ENCODE data around the gene C1QTNF12. TPM values are rescaled to one million over a fixed set of nuclear protein-coding genes. Genes with fewer than 3 reads are reported as not detected.
A peak's percentile ranks its signal among the peaks of the same experiment; 100 is the strongest.

The C1QTNF12 gene
- total RNA-seq, 6 experiments from 2014 or later = 0.40 to 4.0 (median 1.1) TPM; not detected in 1

- DNase-seq = no peak
- no peak for ATAC-seq
- Histone ChIP-seq H3K4me3 (no peak overlapping the region), H3K27me3 (no peaks in the 10 kb centered on the region), H3K4me1 (no peaks in the 10 kb centered on the region), H3K27ac (no peak overlapping the region), H3K36me3 (no peaks in the 10 kb centered on the region), H3K9me3 (no peaks in the 10 kb centered on the region)
- intact Hi-C loops (cut with DNase I) = loop anchor here (5.0 to 10.0 kb wide), 2 partner anchors 48 to 171 kb away; partner anchors contain the start of gene C1QTNF12 (in 1 of the 2)
- TF ChIP-seq CTCF (IDR thresholded peaks at IDR 0.05) (no peak), POLR2A (IDR thresholded peaks at IDR 0.05) (no peak)
- WGBS (ENCODE audit: insufficient coverage, low coverage, low lambda C conversion rate, missing lambda C conversion rate) = 40% methylated on average over 1 of the region's 18 CpGs
Measured at GRCh38 chr1:1292851-1293250, 46.3 kb upstream of the C1QTNF12 start.

GRCh38 chr1:1292442-1292779 lies 45.9 kb upstream of the C1QTNF12 start:
- Histone ChIP-seq H3K27ac (no peak overlapping the region), H3K27me3 (no peaks in the 10 kb centered on the region), H3K4me3 (no peak overlapping the region), H3K9me3 (no peaks in the 10 kb centered on the region), H3K36me3 (no peaks in the 10 kb centered on the region), H3K4me1 (no peaks in the 10 kb centered on the region)
- TF ChIP-seq POLR2A (IDR thresholded peaks at IDR 0.05) (no peak), CTCF (IDR thresholded peaks at IDR 0.05) (no peak)
- 100% methylated on average over 1 of the region's 9 CpGs for WGBS (ENCODE audit: insufficient coverage, low coverage, low lambda C conversion rate, missing lambda C conversion rate)
- intact Hi-C loops (cut with DNase I) = loop anchor here (5.0 to 10.0 kb wide), 2 partner anchors 48 to 170 kb away; partner anchors contain the start of gene C1QTNF12 (in 1 of the 2)
- DNase-seq (no peak), ATAC-seq (no peak)

GRCh38 chr1:1291548-1292441 lies 45.3 kb upstream of the C1QTNF12 start:
- TF ChIP-seq CTCF (IDR thresholded peaks at IDR 0.05) = peak; percentile 51 to 65 (median 58)
- no peak for TF ChIP-seq POLR2A (IDR thresholded peaks at IDR 0.05)
- peak; percentile 75 to 79 (median 77) for DNase-seq
- intact Hi-C loops (cut with DNase I) = loop anchor here (5.0 to 10.0 kb wide), 2 partner anchors 47 to 169 kb away; partner anchors contain the start of gene C1QTNF12 (in 1 of the 2)

GRCh38 chr1:1291023-1291528 lies 44.6 kb upstream of the C1QTNF12 start:
- no peak for DNase-seq
- peak; percentile 28 to 43 (median 37) for ATAC-seq
- no peak for TF ChIP-seq CTCF (IDR thresholded peaks at IDR 0.05)
- no peak for TF ChIP-seq POLR2A (IDR thresholded peaks at IDR 0.05)
- H3K4me1 ChIP-seq = no peaks in the 10 kb centered on the region
- H3K36me3 ChIP-seq = no peaks in the 10 kb centered on the region
- no peaks in the 10 kb centered on the region for H3K9me3 ChIP-seq
- no CpG with 5 or more reads among the region's 28 CpGs for WGBS (ENCODE audit: insufficient coverage, low coverage, low lambda C conversion rate, missing lambda C conversion rate)
- H3K4me3 ChIP-seq = no peak overlapping the region
- no peaks in the 10 kb centered on the region for H3K27me3 ChIP-seq
- intact Hi-C loops (cut with DNase I) = loop anchor here (5.0 to 10.0 kb wide), 2 partner anchors 46 to 169 kb away; partner anchors contain the start of gene C1QTNF12 (in 1 of the 2)
- no peak overlapping the region for H3K27ac ChIP-seq

More at GRCh38 chr1:1291548-1292441, 45.3 kb upstream of the C1QTNF12 start:
- Histone ChIP-seq H3K9me3 (no peaks in the 10 kb centered on the region), H3K4me1 (no peaks in the 10 kb centered on the region), H3K36me3 (no peaks in the 10 kb centered on the region), H3K4me3 (no peak overlapping the region), H3K27ac (no peak overlapping the region), H3K27me3 (no peaks in the 10 kb centered on the region)
- WGBS (ENCODE audit: insufficient coverage, low coverage, low lambda C conversion rate, missing lambda C conversion rate) = 66% methylated on average over 3 of the region's 45 CpGs
- peak; percentile 58 to 80 (median 78) for ATAC-seq
